Fibroblast of skin of right quadriceps (primary cell): Measurements from ENCODE around the gene ARAP1.

Experiments
- DNase-seq: peaks from one replicate; pipeline ENCODE4 v3.0.0-alpha.2; 2013

Gene ARAP1

GRCh38 chr11:72741849-72742512 is 10.2 kb downstream of the ARAP1 start:
- DNase-seq = no peak

DNA sequence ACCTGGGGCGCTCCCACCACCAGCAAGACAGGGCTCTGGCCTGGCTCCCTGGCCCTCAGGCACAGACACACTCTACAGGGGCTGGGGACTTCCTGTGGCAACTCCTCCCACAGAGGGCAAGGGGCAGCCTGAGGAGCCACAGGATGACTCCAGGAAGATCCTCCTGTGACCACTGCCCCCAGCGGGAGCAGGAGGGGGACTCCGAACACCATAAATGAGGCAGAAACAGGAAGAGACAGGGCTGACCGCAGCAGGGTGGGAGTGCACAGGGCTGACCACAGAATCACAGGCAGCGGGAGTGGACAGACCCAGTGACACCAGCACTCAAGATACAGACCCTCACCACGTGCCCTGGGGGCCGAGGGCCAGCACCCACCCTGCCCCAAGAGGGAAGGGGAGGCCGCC is 10.8 kb downstream of the ARAP1 start:
- no peak for DNase-seq

GRCh38 chr11:72740562-72741428 is 11.4 kb downstream of the ARAP1 start:
- DNase-seq = no peak

DNA sequence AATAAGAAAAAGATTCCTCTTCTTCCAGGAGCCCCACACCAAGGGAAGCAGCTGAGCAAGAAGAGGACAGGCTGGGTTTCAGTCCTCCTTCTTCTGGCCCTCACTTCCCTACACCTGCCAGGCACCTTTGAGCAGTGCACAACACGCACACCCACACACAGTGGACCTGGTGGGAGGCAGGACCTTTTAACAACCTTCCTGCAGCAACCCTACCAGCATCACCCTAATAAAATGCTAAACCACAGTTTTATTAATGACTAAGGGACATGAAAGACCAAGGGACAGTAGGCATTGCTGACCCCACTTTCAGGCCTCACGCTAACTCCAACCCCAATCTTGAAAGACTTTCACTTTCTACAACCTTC is 12.2 kb downstream of the ARAP1 start:
- no peak for DNase-seq

DNA sequence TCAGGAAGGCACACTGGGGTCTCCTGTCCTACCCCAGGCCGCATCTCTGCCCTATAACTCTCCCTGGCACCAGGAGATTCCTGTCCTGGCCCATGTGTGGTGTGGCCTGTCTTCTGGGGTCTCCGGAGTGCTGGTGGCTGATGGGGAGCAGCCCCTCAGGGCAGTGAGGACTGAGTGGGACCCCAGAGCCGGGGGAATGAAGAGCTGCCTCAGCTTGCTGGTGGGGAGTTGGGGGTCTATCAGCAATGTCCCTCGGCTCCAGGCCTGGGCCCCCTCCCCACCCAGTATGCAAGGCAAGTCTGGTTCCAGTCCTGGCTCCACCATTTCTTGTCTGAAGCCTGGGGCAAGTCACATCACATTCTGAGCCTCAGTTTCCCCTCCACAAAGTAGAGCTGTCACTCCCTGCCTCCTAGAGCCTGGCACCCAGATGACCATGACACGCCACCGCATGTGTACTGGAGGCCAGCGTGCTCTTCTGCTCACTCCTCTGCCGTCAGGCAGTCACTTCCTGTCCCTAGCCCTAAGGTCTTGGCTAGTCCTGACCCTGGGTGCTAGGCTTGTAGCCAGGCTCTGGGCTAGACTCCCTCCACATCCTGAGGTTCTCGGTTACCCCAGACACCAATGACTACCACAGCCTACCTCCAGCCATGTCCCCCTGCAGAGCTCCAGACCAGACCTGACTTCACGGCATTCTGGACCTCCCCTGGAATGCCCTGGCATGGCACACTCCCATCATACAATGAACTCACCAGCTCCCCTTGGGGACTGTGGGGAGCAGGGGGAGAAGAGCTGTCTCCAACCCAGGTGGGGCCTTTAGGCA is 12.8 kb downstream of the ARAP1 start:
- DNase-seq = no peak

- peak; percentile 27 for DNase-seq
These were observed 13.7 kb downstream of the ARAP1 start for GRCh38 chr11:72738199-72739141.

DNA sequence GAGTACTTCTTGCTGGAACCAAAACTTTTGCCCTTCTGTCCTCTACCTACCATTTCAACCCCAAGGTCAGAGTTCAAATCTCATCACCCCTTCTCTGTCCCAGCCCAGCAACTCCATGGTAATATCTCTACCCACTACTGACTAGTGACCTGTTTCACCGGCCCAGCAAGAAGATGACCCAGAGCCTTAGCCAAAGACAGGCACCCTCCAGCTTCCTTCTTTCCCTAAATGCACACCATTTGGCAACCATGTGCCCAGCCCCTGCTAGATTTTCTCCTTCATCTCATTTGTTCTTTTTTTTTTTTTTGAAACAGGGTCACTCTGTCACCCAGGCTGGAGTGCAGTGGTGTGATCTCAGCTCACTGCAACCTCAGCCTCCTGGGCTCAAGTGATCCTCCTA is 14.9 kb downstream of the ARAP1 start:
- DNase-seq = no peak

DNA sequence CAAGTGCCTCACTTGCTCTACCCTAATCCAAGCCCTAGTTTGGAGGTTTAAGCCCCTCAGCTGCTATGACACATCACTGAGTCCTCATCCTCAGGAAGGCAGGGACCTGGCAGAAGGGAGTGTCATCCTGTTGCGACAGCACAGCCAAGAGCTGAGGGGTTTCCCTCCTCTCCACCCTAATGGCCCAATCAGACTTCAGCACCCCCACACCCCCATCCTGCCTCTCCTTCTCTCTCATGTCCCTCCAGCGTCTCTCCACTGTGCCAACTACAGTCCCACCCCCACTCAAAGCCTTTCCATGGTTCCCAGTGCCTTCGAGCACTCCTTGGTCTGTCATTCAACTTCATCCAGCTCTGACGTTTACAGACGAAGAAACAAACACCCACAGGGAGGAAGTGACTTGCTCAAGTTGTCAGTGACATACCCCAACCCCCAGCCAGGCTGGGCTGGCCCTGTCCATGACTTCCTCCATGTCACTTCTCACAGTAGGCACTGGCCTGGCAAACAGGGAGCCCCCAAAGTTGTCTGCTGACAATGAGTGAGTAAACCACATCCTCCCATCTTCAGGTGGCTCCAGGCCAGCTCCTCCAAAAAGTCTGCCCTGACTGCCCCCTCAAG is 15.6 kb downstream of the ARAP1 start:
- peak; percentile 66 for DNase-seq

DNA sequence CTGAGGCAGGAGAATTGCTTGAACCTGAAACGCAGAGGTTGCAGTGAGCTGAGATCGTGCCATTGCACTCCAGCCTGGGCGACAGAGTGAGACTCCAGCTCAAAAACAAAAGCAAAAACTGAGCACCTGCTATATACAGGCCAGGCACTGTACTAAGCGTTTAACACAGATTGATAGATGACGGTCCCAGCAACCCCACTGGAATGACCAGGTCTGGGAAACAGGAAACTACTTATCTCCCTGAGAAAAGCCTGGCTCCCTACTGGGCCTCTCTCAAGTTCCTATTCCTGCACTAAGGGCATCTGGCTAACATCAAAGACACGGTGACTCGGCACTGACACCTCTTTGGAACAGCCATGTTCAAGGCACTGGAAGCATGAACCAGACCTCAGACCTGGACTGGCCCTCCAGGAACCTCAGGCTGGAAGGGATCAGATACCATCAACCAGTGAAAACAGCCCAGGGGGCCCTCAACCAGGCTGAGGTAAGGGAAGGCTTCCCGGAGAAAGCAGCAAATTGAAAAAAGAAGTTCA is 16.6 kb downstream of the ARAP1 start:
- peak; percentile 53 for DNase-seq

- DNase-seq = no peak
These were observed 19.9 kb downstream of the ARAP1 start for GRCh38 chr11:72732329-72732728.

GRCh38 chr11:72730737-72731136 is 21.5 kb downstream of the ARAP1 start:
- no peak for DNase-seq

GRCh38 chr11:72730243-72730642 is 22.0 kb downstream of the ARAP1 start:
- no peak for DNase-seq

DNA sequence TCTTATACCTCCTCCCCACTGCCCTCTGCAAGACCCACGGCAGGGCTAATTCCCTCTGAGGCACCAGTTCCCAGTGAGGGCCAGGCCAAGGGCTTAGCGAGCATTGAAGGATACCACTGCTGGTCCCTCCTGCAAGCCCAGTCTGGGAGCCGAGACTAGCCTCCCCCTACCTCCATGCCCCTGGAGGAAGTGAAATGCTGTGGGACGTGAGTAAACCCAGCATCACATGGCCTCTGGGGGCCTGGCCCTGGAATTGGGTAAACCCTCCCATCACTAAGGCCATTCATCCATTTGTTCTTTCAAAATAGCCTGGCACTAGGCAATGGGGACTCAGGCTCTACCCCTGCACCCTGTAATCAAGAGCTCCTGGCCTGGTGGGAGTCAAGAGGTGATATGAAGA is 24.7 kb downstream of the ARAP1 start:
- no peak for DNase-seq

- DNase-seq = no peak
These were observed 25.7 kb downstream of the ARAP1 start for GRCh38 chr11:72726266-72727220.

DNA sequence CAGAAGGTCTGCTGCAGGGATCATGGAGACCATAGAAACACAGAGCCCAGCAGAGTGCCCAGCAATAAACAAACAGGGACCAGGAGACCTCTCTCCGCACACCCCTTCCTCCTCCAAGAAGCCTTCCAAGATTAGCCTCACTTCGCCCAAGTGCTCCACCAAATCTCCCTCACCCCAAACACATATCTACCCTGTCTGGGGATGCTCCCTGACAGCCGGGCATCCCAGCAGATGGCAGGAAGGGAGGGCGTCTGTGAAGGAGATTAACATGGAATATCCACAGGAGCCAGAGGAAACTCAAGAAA is 26.5 kb downstream of the ARAP1 start:
- DNase-seq = no peak

- peak; percentile 81 for DNase-seq
These were observed 27.1 kb downstream of the ARAP1 start for GRCh38 chr11:72724851-72725723.

GRCh38 chr11:72724021-72724551 is 28.1 kb downstream of the ARAP1 start:
- DNase-seq = no peak

DNA sequence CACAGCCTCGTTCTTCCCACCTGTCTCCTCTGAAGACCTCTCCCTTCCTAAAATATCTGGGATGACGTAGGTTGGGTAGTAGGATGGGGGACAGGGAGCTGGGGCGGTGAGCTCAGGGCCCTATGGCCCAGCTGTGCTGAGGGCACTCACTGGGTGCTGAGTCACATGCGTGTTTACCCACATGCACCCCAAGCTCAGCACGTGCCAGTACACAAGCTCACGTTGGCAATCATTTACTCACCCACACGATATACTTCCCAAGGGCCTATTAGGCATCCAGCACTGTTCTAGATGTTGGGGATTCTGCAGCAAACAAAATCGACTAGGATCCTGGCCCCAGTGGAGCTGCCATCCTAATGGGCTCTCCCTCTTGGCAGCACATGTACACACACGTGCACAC is 28.7 kb downstream of the ARAP1 start:
- DNase-seq = no peak

DNA sequence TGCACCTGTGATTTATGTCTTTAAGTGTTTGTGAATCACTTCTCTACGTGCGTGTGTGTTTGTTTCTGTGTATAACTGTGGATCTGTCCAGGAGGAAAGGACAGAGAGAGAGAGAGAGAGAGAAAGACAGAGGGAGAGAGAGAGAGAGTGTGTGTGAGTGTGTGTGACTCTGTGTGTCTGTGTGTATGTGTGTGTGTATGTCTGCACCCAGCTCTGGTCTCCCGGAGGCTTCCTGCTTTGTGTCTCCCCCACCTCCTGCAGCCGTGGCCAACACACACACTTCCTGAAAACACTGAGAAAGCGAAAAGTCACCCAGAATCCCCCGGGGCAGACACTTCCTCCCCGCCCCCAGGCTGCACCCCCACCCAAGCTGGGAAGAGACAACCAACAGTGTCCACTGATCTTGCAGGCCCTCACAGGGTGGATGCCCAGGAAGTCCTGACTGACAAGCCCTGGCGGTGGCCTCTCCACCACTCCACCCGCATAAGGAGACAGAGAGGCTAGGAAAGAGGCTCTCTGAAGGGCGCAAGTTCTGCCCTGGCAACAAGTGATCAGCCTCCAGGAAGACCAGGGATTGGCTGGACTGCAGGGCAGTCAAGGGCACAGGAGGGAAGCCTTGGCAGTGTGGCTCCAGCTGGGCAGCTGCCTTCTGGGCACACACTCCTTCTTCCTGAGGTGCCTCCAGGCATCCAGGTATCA is 30.0 kb downstream of the ARAP1 start:
- DNase-seq = peak; percentile 90
